KMS-11 (cell line): ENCODE measurements around the gene TAC4.

ENCODE experiments used
- H2AFZ ChIP-seq: fragments of 200-600 bp; sonication (generic); 2 replicates; pipeline ENCODE4 v1.6.1; 2016; ENCODE audit warnings: antibody characterized with exemption, mixed run types, low read depth
- H3K27ac ChIP-seq: fragments of 200-600 bp; sonication (generic); 2 replicates; pipeline ENCODE4 v1.6.1; 2016; ENCODE audit warnings: mild to moderate bottlenecking, mixed run types
- H3K27me3 ChIP-seq: fragments of 200-600 bp; sonication (generic); 2 replicates; pipeline ENCODE4 v1.6.1; 2017; ENCODE audit warnings: mild to moderate bottlenecking, low read depth, mixed run types, moderate library complexity; ENCODE audit not compliant: insufficient read depth
- H3K36me3 ChIP-seq: fragments of 200-600 bp; sonication (generic); 2 replicates; pipeline ENCODE4 v1.6.1; 2017; ENCODE audit warnings: mild to moderate bottlenecking, mixed run types; ENCODE audit not compliant: insufficient read depth
- H3K4me1 ChIP-seq: fragments of 200-600 bp; sonication (generic); 2 replicates; pipeline ENCODE4 v1.6.1; 2016; ENCODE audit warnings: mild to moderate bottlenecking, low read depth, mixed run types; ENCODE audit not compliant: poor library complexity, severe bottlenecking
- H3K4me2 ChIP-seq: fragments of 200-600 bp; sonication (generic); 2 replicates; pipeline ENCODE4 v1.7.0; 2016; ENCODE audit warnings: mild to moderate bottlenecking, mixed run types
- H3K4me3 ChIP-seq: fragments of 200-600 bp; sonication (generic); IDR thresholded peaks from 2 replicates; pipeline ENCODE4 v1.6.1; 2017; ENCODE audit warnings: low read depth, low read length, mixed read lengths; ENCODE audit not compliant: insufficient read depth
- H3K79me2 ChIP-seq: fragments of 200-600 bp; sonication (generic); 2 replicates; pipeline ENCODE4 v1.6.1; 2016; ENCODE audit warnings: low read depth, mixed run types; ENCODE audit not compliant: insufficient read depth
- H3K9ac ChIP-seq: fragments of 200-600 bp; sonication (generic); 2 replicates; pipeline ENCODE4 v1.6.1; 2016; ENCODE audit warnings: mild to moderate bottlenecking, mixed run types
- H4K20me1 ChIP-seq: fragments of 200-600 bp; sonication (generic); 2 replicates; pipeline ENCODE4 v1.6.1; 2016; ENCODE audit warnings: mild to moderate bottlenecking, mixed run types; ENCODE audit not compliant: insufficient read depth
- TF ChIP-seq, protein P1 (sequence below): fragments of 200-600 bp; sonication (generic); conservative IDR thresholded peaks from 2 replicates; pipeline ENCODE4 v1.6.1; 2017; ENCODE audit warnings: low read depth, mild to moderate bottlenecking, antibody characterized with exemption, low read length, moderate library complexity, mixed read lengths

TAC4 gene

DNA sequence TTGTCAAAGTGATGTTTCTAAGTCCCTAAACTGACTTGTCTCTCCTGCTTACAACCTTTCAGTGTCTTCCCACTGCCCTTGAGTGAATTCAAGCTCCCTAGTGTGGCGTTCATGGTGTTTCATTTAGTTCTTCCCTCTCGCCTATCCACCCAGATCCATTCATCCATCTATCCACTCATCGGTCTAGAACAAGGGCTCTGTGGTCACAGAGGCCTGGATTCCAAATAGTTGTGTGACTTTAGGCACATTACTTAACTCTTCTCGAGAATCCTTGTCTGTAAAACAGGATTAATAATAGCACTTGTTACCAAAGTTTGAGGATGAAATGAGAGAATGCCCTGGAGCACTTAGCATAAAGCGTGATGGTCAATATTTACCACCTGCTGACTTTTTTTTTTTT is 870 bp upstream of the TAC4 start:
- no peak overlapping the region for H2AFZ ChIP-seq
- no peak overlapping the region for H3K4me3 ChIP-seq
- H4K20me1 ChIP-seq = no peaks in the 10 kb centered on the region
- no peaks in the 10 kb centered on the region for H3K36me3 ChIP-seq
- H3K4me2 ChIP-seq = no peak overlapping the region
- peaks cover 46% of the 10 kb centered on the region for H3K27me3 ChIP-seq
- TF ChIP-seq, protein P1, sequence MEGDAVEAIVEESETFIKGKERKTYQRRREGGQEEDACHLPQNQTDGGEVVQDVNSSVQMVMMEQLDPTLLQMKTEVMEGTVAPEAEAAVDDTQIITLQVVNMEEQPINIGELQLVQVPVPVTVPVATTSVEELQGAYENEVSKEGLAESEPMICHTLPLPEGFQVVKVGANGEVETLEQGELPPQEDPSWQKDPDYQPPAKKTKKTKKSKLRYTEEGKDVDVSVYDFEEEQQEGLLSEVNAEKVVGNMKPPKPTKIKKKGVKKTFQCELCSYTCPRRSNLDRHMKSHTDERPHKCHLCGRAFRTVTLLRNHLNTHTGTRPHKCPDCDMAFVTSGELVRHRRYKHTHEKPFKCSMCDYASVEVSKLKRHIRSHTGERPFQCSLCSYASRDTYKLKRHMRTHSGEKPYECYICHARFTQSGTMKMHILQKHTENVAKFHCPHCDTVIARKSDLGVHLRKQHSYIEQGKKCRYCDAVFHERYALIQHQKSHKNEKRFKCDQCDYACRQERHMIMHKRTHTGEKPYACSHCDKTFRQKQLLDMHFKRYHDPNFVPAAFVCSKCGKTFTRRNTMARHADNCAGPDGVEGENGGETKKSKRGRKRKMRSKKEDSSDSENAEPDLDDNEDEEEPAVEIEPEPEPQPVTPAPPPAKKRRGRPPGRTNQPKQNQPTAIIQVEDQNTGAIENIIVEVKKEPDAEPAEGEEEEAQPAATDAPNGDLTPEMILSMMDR = no peak
- no peak overlapping the region for H3K27ac ChIP-seq
- no peaks in the 10 kb centered on the region for H3K79me2 ChIP-seq
- H3K9ac ChIP-seq = no peak overlapping the region
- no peaks in the 10 kb centered on the region for H3K4me1 ChIP-seq

DNA sequence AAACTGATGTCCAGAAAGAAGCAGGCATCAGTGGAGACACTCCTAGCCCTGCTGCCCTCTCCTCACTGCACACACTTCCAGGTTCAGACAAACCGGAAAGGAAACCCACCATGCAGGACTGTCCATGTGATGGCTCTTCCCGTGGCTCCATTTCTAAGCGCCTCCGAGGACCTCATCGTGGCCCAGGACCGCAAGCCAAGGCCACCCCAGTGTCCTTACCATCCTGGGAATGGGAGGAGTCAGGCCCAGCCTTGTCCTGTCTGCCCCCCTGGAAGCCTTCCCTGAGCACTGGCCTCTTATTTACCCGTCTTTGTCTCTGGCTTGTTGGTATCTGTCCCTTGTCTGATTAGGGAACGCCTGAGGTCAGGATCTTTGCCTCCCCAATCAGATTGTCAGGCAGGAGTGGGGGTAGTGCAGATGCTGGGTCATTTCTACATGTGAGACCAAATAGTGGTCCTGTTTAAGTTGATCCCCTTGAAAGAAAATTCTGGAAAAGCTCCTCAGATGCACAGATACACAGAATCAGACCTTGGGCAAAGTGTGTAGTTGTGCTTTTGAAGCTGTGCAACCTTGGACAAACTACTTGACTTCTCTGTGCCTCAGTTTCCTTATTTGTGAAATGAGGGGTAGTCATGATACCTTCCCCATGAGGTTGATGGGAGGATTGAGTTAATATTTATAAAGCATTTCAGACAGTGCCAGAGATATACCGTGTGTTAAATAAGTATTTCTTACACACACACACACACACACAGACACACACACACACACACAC is 744 bp downstream of the TAC4 start:
- Histone ChIP-seq H2AFZ (no peak overlapping the region), H3K4me1 (no peaks in the 10 kb centered on the region), H3K79me2 (no peaks in the 10 kb centered on the region), H3K4me3 (no peak overlapping the region), H3K36me3 (no peaks in the 10 kb centered on the region), H4K20me1 (no peaks in the 10 kb centered on the region), H3K27ac (no peak overlapping the region), H3K4me2 (no peak overlapping the region), H3K27me3 (peaks cover 31% of the 10 kb centered on the region), H3K9ac (no peak overlapping the region)
- TF ChIP-seq, protein P1 = no peak

DNA sequence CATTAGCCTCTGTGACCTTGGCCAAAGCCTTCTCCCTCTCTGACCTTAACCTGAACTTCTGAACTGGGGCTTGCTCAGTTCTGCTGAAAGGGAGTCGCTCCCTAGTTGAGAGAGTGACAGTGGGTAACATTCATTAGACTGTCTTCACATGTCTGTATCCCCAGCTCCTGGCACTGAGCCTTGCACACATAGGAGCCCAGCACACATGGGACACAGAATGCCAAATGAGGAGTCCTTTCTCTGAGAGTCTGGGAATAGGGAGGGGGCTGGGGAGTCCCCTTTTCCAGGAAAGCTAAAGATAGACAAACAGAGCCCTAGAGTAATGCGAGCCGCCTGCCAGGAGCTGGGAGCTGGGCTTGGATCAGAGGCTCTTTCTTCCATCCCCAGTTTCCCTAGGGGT is 2.5 kb downstream of the TAC4 start:
- Histone ChIP-seq H3K79me2 (no peaks in the 10 kb centered on the region), H3K36me3 (no peaks in the 10 kb centered on the region), H3K27ac (no peak overlapping the region), H3K4me2 (no peak overlapping the region), H3K4me3 (no peak overlapping the region), H3K27me3 (peaks cover 15% of the 10 kb centered on the region), H4K20me1 (no peaks in the 10 kb centered on the region), H2AFZ (no peak overlapping the region), H3K4me1 (no peaks in the 10 kb centered on the region), H3K9ac (no peak overlapping the region)
- TF ChIP-seq, protein P1 = no peak

DNA sequence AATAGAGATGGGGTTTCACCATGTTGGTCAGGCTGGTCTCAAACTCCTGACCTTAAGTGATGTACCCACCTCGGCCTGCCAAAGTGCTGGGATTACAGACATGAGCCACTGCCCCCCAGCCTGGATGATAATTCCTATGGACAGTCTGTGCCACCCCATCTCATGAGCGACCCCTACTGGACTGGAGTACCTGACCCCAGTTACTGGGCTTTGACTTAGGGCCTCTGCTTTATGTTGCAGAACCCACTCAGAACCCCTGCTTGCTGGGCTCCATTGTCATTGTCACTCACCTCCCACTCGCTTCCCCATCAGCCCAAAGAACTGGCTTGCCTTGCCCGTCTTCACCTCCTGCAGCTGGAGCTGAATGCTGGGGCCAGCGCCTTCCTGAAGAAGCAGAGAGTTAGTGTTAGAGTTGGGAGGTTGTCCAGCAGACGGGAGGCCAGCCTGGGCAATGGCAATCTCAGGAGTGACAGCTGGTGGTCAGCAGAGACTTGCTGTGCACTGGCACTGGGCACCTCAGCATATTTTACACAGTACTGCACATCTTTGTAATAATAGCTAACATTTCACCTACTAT is 4.0 kb downstream of the TAC4 start:
- Histone ChIP-seq H3K27ac (no peak overlapping the region), H3K4me1 (no peaks in the 10 kb centered on the region), H2AFZ (no peak overlapping the region), H3K4me2 (no peak overlapping the region), H4K20me1 (no peaks in the 10 kb centered on the region), H3K36me3 (no peaks in the 10 kb centered on the region), H3K79me2 (no peaks in the 10 kb centered on the region), H3K4me3 (no peak overlapping the region), H3K9ac (no peak overlapping the region), H3K27me3 (peaks cover 3% of the 10 kb centered on the region; the same call in 1 of the 2 replicates)
- TF ChIP-seq, protein P1 = peak; percentile 65
